ENCODE data around the gene ADCY5.

The ADCY5 gene

GRCh38 chr3:123386477-123387040 lies 62.3 kb downstream of the ADCY5 start:
- no peak for DNase-seq (ENCODE audit: low read depth in 2 of 2)

GRCh38 chr3:123385981-123386380 lies 62.9 kb downstream of the ADCY5 start:
- DNase-seq (ENCODE audit: low read depth in 2 of 2): no peak

GRCh38 chr3:123385499-123385898 lies 63.4 kb downstream of the ADCY5 start:
- no peak for DNase-seq (ENCODE audit: low read depth in 2 of 2)

GRCh38 chr3:123385001-123385401 lies 63.9 kb downstream of the ADCY5 start:
- DNase-seq (ENCODE audit: low read depth in 2 of 2): no peak

- DNase-seq (ENCODE audit: low read depth in 2 of 2): no peak
These were observed 64.6 kb downstream of the ADCY5 start for GRCh38 chr3:123384256-123384655.

GRCh38 chr3:123383091-123384053 lies 65.5 kb downstream of the ADCY5 start:
- no peak for DNase-seq (ENCODE audit: low read depth in 2 of 2)

GRCh38 chr3:123380261-123380660 lies 68.6 kb downstream of the ADCY5 start:
- no peak for DNase-seq (ENCODE audit: low read depth in 2 of 2)

- no peak for DNase-seq (ENCODE audit: low read depth in 2 of 2)
These were observed 69.7 kb downstream of the ADCY5 start for GRCh38 chr3:123379041-123379830.

- no peak for DNase-seq (ENCODE audit: low read depth in 2 of 2)
These were observed 70.4 kb downstream of the ADCY5 start for GRCh38 chr3:123378409-123378915.

- no peak for DNase-seq (ENCODE audit: low read depth in 2 of 2)
These were observed 71.6 kb downstream of the ADCY5 start for GRCh38 chr3:123377243-123377740.

GRCh38 chr3:123376451-123377242 lies 72.2 kb downstream of the ADCY5 start:
- DNase-seq (ENCODE audit: low read depth in 2 of 2): no peak

GRCh38 chr3:123375014-123375940 lies 73.6 kb downstream of the ADCY5 start:
- no peak for DNase-seq (ENCODE audit: low read depth in 2 of 2)

- no peak for DNase-seq (ENCODE audit: low read depth in 2 of 2)
These were observed 74.9 kb downstream of the ADCY5 start for GRCh38 chr3:123374016-123374415.

GRCh38 chr3:123373474-123373987 lies 75.4 kb downstream of the ADCY5 start:
- DNase-seq (ENCODE audit: low read depth in 2 of 2): no peak

GRCh38 chr3:123372686-123373473 lies 76.0 kb downstream of the ADCY5 start:
- DNase-seq (ENCODE audit: low read depth in 2 of 2): no peak

- no peak for DNase-seq (ENCODE audit: low read depth in 2 of 2)
These were observed 76.8 kb downstream of the ADCY5 start for GRCh38 chr3:123371859-123372685.

- DNase-seq (ENCODE audit: low read depth in 2 of 2): no peak
These were observed 77.5 kb downstream of the ADCY5 start for GRCh38 chr3:123371426-123371825.

- no peak for DNase-seq (ENCODE audit: low read depth in 2 of 2)
These were observed 78.1 kb downstream of the ADCY5 start for GRCh38 chr3:123370819-123371218.

All from stimulated activated CD8-positive, alpha-beta memory T cell treated with anti-CD3 and anti-CD28 coated beads, Interleukin-7, amount 100 ng/mL, for 1 hour (primary cell).